AG09309 (cell line): ENCODE results near the gene FLT4.

ENCODE experiments used
- DNase-seq: peaks from one replicate; pipeline ENCODE4 v3.0.0-alpha.2; 2010; ENCODE audit warnings: low read depth
- H3K4me3 ChIP-seq: 2 replicates; pipeline ENCODE4 v1.5.1; 2011; ENCODE audit warnings: mild to moderate bottlenecking, low read depth, low read length, moderate library complexity; ENCODE audit not compliant: control insufficient read depth
- TF ChIP-seq, protein P1 (sequence below): IDR thresholded peaks from 2 replicates; pipeline ENCODE4 v1.5.1; 2011; ENCODE audit warnings: mild to moderate bottlenecking, low read depth, low read length, inconsistent platforms; ENCODE audit not compliant: insufficient read depth, control insufficient read depth; ENCODE audit errors: missing control alignments

FLT4 gene

DNA sequence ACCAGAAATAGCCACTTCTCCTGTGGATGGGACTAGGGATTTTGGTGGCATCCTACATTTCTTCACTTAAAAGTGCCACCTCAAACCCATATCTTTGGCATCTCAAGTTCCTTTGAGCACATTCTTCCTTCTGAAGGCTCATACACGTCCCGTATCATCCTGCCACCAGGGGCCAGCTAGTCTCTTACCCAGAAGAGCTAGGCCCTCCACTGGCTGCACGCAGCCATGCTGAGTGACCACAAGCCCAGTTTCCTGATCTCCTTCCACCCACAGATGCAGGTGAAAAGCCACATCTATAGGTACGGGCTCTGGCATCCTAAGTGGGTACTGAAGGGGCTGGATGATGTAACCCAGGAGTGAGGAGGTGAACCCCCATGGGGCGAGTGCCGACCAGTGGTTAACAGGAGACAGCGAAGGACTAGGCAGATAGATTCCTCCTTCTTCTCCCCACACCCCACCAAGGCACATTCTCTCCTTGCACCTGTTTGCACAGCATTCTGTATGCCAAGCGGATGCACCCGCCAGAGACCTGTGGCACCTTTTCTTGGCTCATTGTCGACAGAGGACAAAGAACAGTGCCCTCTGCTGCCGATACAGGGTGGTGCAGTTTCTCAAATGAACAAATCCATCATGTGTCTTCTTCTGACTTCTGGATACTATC is 43.7 kb downstream of the FLT4 start:
- TF ChIP-seq, protein P1, sequence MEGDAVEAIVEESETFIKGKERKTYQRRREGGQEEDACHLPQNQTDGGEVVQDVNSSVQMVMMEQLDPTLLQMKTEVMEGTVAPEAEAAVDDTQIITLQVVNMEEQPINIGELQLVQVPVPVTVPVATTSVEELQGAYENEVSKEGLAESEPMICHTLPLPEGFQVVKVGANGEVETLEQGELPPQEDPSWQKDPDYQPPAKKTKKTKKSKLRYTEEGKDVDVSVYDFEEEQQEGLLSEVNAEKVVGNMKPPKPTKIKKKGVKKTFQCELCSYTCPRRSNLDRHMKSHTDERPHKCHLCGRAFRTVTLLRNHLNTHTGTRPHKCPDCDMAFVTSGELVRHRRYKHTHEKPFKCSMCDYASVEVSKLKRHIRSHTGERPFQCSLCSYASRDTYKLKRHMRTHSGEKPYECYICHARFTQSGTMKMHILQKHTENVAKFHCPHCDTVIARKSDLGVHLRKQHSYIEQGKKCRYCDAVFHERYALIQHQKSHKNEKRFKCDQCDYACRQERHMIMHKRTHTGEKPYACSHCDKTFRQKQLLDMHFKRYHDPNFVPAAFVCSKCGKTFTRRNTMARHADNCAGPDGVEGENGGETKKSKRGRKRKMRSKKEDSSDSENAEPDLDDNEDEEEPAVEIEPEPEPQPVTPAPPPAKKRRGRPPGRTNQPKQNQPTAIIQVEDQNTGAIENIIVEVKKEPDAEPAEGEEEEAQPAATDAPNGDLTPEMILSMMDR = peak; percentile 80
- peak; percentile 17 for DNase-seq

DNA sequence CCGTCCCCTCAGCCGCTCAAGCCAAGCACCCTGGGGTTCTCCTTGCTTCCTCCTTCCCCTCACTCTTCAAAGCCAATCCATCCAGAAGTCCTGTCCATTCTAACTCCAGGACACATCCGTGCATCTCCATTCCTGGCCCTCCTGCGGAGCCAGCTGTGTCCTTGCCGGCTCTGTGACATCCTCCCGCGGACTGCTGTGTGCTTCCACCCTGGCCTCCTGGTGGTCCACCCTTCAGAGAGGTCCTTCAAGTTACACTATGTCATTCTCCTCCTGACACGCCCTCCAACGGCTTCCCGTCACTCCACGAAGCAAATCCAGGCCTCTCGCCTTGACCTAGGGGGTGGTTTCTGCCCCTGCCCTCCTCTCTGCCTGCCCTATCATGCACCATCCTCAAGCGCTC is 45.1 kb downstream of the FLT4 start:
- TF ChIP-seq, protein P1 = no peak
- H3K4me3 ChIP-seq = no peak overlapping the region
- no peak for DNase-seq

More for the DNA sequence above, 43.7 kb downstream of the FLT4 start:
- H3K4me3 ChIP-seq = no peak overlapping the region

DNA sequence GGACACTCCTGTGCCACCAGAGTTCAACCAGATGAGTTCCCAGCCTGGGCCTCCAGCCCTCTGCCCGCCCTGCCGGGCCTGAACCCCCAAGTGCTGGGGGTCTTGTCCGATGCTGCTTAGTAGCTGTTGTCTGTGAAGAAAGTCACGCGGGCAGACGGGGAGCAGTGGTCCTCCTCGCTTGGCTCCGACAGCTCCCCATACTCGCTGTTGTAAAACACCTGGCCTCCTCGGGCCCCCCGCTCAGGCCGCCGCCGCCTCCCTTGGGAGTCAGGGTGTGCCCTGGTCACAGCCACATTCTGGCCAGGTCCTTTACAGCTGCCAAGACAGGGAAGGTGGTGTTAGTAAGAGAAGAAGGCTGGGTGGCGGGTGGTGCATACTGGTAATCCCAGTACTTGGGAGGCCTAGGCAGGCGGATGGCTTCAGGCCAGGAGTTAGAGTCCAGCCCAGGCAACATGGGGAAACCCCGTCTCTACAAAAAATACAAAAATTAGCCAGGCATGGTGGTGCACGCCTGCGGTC is 46.3 kb downstream of the FLT4 start:
- no peak for DNase-seq
- TF ChIP-seq, protein P1 = no peak

DNA sequence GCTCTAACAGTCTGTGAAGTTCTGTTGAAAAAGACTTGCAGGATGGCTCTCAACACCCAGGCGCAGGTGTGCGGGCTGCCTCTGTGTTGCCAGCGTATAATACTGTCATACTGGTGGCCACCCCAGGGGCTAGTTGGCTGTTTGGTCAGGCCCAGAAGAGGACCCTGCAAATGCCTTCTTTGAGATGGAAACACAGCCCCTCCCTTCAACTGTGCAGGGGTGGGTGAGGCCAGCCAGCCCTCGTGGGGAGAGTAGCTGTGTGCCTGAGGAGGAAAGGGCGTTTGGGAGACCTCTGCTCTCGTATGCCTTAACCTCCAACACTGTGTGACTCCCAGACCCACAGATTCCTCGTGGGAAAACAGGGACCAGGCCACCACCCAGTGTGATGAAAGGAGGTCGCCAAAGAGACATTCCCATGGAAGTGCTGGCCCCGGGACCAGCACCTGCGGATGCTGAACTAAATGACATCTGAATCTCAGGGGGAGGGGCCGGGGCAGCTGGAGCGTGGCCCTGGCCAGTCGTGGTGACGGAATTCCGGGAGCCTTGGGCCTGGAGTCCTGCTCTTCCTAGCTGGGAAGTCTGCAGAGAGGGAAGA is 46.8 kb downstream of the FLT4 start:
- no peak for DNase-seq
- H3K4me3 ChIP-seq = no peak overlapping the region
- TF ChIP-seq, protein P1 = no peak

More for the DNA sequence above, 46.3 kb downstream of the FLT4 start:
- H3K4me3 ChIP-seq = no peak overlapping the region

DNA sequence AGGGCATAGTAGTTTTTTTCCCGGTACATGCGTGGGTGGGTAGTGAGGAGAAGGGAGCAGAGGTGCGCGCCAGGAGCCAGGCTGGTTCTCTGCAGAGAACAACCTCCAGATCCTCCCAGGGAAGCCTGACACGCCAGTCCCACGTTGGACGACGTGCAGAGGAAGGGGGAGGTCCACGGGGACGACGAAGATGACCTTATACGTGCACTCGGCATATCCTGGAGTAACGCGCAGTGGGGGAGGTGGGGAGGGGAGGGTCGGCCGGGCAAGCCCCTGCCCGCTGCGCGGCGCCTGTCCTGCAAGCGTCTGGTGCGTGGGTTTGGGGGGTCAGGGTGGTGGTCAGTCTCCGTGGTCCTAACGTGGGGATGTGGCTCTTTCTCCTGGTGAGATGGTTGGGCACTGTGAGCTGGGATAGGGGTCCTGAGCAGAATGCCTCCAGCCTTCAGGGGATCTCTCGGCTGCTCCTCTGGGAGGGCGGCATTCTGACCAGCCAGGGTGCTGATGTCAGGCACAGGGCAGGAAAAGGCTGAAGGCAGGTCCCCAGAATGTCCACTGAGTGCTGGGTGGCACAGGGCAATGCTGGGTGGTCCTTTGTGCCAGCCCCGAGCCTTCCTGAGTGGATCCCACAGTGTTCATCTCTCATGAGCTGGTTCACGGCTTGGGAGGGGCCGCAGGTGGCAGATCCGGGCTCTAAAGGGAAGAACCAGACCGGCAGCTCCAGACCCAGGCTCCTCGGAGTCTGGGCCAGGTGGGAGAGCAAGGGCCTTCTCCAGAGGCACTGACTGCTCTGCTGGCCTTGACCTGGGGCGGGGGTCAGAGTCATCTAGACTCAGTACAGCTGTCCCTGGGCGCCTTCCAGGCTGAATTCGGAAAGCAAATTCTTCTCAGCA is 47.6 kb downstream of the FLT4 start:
- DNase-seq = no peak
- TF ChIP-seq, protein P1 = no peak

DNA sequence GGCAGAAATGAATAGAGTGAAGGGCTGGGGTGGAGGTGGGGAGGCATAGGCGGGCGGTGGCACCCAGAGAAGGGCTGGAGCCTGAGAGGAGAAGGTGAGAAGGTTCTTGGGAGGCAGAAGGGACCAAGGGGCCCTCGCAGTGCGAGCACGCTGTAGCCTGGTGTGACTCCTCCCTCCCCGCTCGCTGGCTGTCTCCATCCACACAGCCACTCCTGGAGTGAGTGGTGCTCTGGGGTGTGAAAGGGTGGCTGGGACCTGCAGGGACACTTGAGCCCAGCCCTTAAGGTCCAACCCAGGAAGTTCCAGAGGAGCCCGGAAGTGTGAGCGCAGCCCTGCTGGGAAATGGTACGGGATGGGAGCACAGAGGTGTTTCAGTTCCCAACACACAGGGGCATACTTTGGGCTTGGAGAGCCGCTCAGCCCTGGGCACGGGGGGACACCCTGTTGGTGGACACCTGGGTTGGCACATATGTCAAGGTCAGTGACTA is 48.8 kb downstream of the FLT4 start:
- H3K4me3 ChIP-seq = no peak overlapping the region
- TF ChIP-seq, protein P1 = no peak
- DNase-seq = no peak

More for the DNA sequence above, 47.6 kb downstream of the FLT4 start:
- H3K4me3 ChIP-seq = no peak overlapping the region
